K562 (cell line): ENCODE data around the gene PELI3. TPM values are rescaled to one million over a fixed set of nuclear protein-coding genes. Genes with fewer than 3 reads are reported as not detected.

ENCODE experiments used
- ADNP ChIP-seq: fragments of 200-800 bp; sonication (Bioruptor generic); IDR thresholded peaks from 2 replicates; pipeline ENCODE4 v1.6.1; 2016; ENCODE audit warnings: missing genetic modification characterization, missing compliant biosample characterization
- AFF4 ChIP-seq: sonication (generic); formaldehyde crosslinking; IDR thresholded peaks from 2 replicates; pipeline ENCODE4 v1.8.0; 2023; ENCODE audit warnings: mild to moderate bottlenecking, missing genetic modification reagents
- ARNT ChIP-seq, 2 experiments: fragments of 450-650 bp; IDR thresholded peaks; 2 replicates each; pipeline ENCODE4 v1.6.1; 2016; ENCODE audit warnings: mild to moderate bottlenecking in 1 of 2
- BCL6 ChIP-seq: fragments of 250-450 bp; sonication (Bioruptor Pico); IDR thresholded peaks from 2 replicates; pipeline ENCODE4 v1.4.0; 2020
- CHAMP1 ChIP-seq: fragments of 450-650 bp; IDR thresholded peaks from 2 replicates; pipeline ENCODE4 v1.6.1; 2016; ENCODE audit warnings: mild to moderate bottlenecking
- CREBBP ChIP-seq: IDR thresholded peaks from one replicate; pipeline ENCODE4 v1.6.1; 2012; ENCODE audit warnings: low read depth, mild to moderate bottlenecking, control low read depth, inconsistent platforms, low read length
- FOXA3 ChIP-seq, 2 experiments: fragments of 450-650 bp in 1 of 2; sonication (generic) in 1 of 2; formaldehyde crosslinking; IDR thresholded peaks in 1 of 2; conservative IDR thresholded peaks in 1 of 2; 2 replicates each; pipeline versions ENCODE4 v1.4.0 to v1.8.0; 2020 to 2022; ENCODE audit warnings: mild to moderate bottlenecking in 2 of 2, missing genetic modification reagents in 1 of 2
- GABPA ChIP-seq: fragments of 200-800 bp; sonication (Bioruptor generic); conservative IDR thresholded peaks from 2 replicates; pipeline ENCODE4 v1.6.1; 2016; ENCODE audit warnings: low read depth, missing genetic modification characterization, missing compliant biosample characterization
- HDAC8 ChIP-seq: fragments of 450-650 bp; IDR thresholded peaks from 2 replicates; pipeline ENCODE4 v1.6.1; 2016; ENCODE audit warnings: mild to moderate bottlenecking, missing genetic modification characterization, moderate library complexity, missing compliant biosample characterization
- HMGN3 ChIP-seq: IDR thresholded peaks from 2 replicates; pipeline ENCODE4 v1.6.1; 2011; ENCODE audit warnings: borderline replicate concordance, low read depth, mild to moderate bottlenecking, mixed read lengths, low read length; ENCODE audit not compliant: insufficient read length; ENCODE audit errors: extremely low read depth
- MTA3 ChIP-seq: fragments of 450-650 bp; formaldehyde crosslinking; IDR thresholded peaks from 2 replicates; pipeline ENCODE4 v1.6.1; 2017; ENCODE audit warnings: mild to moderate bottlenecking, borderline replicate concordance
- PURB ChIP-seq: sonication (generic); formaldehyde crosslinking; IDR thresholded peaks from 2 replicates; pipeline ENCODE4 v1.9.0; 2021; ENCODE audit warnings: low read depth, mild to moderate bottlenecking, missing genetic modification reagents
- RAD21 ChIP-seq, 2 experiments: fragments of 250-450 bp in 1 of 2; fragments of 450-650 bp in 1 of 2; sonication (Bioruptor Pico) in 1 of 2; formaldehyde crosslinking in 1 of 2; IDR thresholded peaks in 1 of 2; conservative IDR thresholded peaks in 1 of 2; 2 replicates each; pipeline versions ENCODE4 v1.4.0 to v1.8.0; 2020 to 2022; ENCODE audit warnings: mild to moderate bottlenecking in 2 of 2, moderate library complexity in 1 of 2
- RFX7 ChIP-seq: fragments of 250-450 bp; sonication (Bioruptor Pico); IDR thresholded peaks from 2 replicates; pipeline ENCODE4 v1.5.1; 2021; ENCODE audit warnings: mild to moderate bottlenecking
- SMAD1 ChIP-seq: fragments of 150-350 bp; IDR thresholded peaks from 2 replicates; pipeline ENCODE4 v1.6.1; 2014; ENCODE audit warnings: low read length, low read depth; ENCODE audit not compliant: partially characterized antibody
- TOE1 ChIP-seq, 2 experiments: fragments of 450-650 bp in 1 of 2; sonication (generic) in 1 of 2; formaldehyde crosslinking in 1 of 2; IDR thresholded peaks; 2 replicates each; pipeline versions ENCODE4 v1.7.1 to v1.8.0; 2016 to 2022; ENCODE audit warnings: borderline replicate concordance in 2 of 2, mild to moderate bottlenecking in 2 of 2, antibody characterized with exemption in 1 of 2, inconsistent platforms in 1 of 2, low read depth in 1 of 2, missing genetic modification reagents in 1 of 2, moderate library complexity in 1 of 2
- ZNF140 ChIP-seq: fragments of 250-450 bp; sonication (Bioruptor Pico); IDR thresholded peaks from 2 replicates; pipeline ENCODE4 v1.8.0; 2021; ENCODE audit warnings: moderate library complexity, mild to moderate bottlenecking, inconsistent platforms
- ZNF740 ChIP-seq, 3 experiments: fragments of 200-800 bp in 1 of 3; sonication (Bioruptor generic) in 1 of 3; sonication (generic) in 1 of 3; formaldehyde crosslinking in 1 of 3; IDR thresholded peaks; 2 replicates each; pipeline versions ENCODE4 v1.6.1 to v1.8.0; 2016 to 2022; ENCODE audit warnings: mild to moderate bottlenecking in 2 of 3, missing compliant biosample characterization in 2 of 3, missing genetic modification characterization in 2 of 3, missing genetic modification reagents in 1 of 3
- polyA plus RNA-seq, 8 experiments: library from polyadenylated mRNA; depleted of rRNA in 4 of 8; stranded (reverse) in 5 of 8; unstranded in 3 of 8; fragments of >200 nt; fragmentation: Nextera tagmentation in 2 of 8; fragmentation: Illumina TruSeq in 1 of 8; extraction: Ambion mirVana in 2 of 8; extraction: Trizol in 1 of 8; gene quantifications; 2 replicates each; pipeline versions ENCODE4 v1.2.1 to v1.2.3, GENCODE V29; 2011 to 2014; ENCODE audit warnings: inconsistent platforms in 1 of 8, missing spikeins in 1 of 8
- total RNA-seq, 7 experiments: library from RNA; depleted of rRNA in 6 of 7; stranded (reverse); fragments of >200 nt in 6 of 7; fragmentation: Illumina TruSeq in 2 of 7; extraction: Trizol in 2 of 7; gene quantifications; 2 replicates each; pipeline versions ENCODE4 v1.2.1 to v1.2.3, GENCODE V29; 2011 to 2021; ENCODE audit warnings: low replicate concordance in 1 of 7

Gene PELI3
- total and polyA plus RNA-seq, 9 of the 15 experiments (the other 6 are each of a cell fraction or from before 2014, with no cell fraction given): 0.17 to 4.2 (median 1.9) TPM

GRCh38 chr11:66418168-66418985 lies 48.3 kb upstream of the PELI3 start (continued):
- no peak for TF ChIP-seq ARNT (IDR thresholded peaks at IDR 0.05)
- no peak for TF ChIP-seq MTA3
- TF ChIP-seq BCL6 (CRISPR knock-in tag): no peak
- TF ChIP-seq SMAD1: no peak
- TF ChIP-seq ZNF740 (CRISPR knock-in tag; IDR thresholded peaks at IDR 0.05): no peak
- no peak for TF ChIP-seq ZNF740 (tag; IDR thresholded peaks at IDR 0.05)
- peak in 1 of 2 experiments; percentile 51; a peak in 2 of 4 replicates for TF ChIP-seq RAD21 (CRISPR knock-in tag; conservative IDR thresholded peaks at IDR 0.05 in 1 of 2, IDR thresholded peaks at IDR 0.05 in 1 of 2)
- no peak for TF ChIP-seq GABPA
- no peak for TF ChIP-seq TOE1 (IDR thresholded peaks at IDR 0.05; ENCODE audit: borderline replicate concordance)
- no peak for TF ChIP-seq TOE1 (CRISPR knock-in tag; IDR thresholded peaks at IDR 0.05; ENCODE audit: borderline replicate concordance, low read depth)
- TF ChIP-seq HMGN3: no peak
- TF ChIP-seq ADNP (tag): no peak
- no peak for TF ChIP-seq ZNF140
- TF ChIP-seq FOXA3 (CRISPR knock-in tag; conservative IDR thresholded peaks at IDR 0.05 in 1 of 2, IDR thresholded peaks at IDR 0.05 in 1 of 2): peak in 1 of 2 experiments; percentile 62; a peak in 1 of 4 replicates
- TF ChIP-seq CHAMP1: peak; percentile 83; the same call in 1 of the 2 replicates
- TF ChIP-seq PURB: no peak
- peak; percentile 72; the same call in 1 of the 2 replicates for TF ChIP-seq AFF4 (CRISPR knock-in tag)
- no peak for TF ChIP-seq HDAC8 (tag)
- no peak for TF ChIP-seq CREBBP
- no peak for TF ChIP-seq RFX7 (CRISPR knock-in tag)
